GM21381 (cell line): Measurements from ENCODE around the gene SLC12A2.

Source experiments
- ATAC-seq: cut with Tn5 transposase; IDR thresholded peaks from one replicate; pipeline ENCODE4 v1.9.1; 2021; ENCODE audit warnings: mild to moderate bottlenecking, moderate library complexity; ENCODE audit not compliant: unreplicated experiment

SLC12A2 gene

GRCh38 chr5:128083033-128083810 is at the start of gene SLC12A2:
SLC12A2 (plus strand) TSS chr5:128083766; CDS start chr5:128083955, 189 bp downstream.
- peak; percentile 54 for ATAC-seq

DNA sequence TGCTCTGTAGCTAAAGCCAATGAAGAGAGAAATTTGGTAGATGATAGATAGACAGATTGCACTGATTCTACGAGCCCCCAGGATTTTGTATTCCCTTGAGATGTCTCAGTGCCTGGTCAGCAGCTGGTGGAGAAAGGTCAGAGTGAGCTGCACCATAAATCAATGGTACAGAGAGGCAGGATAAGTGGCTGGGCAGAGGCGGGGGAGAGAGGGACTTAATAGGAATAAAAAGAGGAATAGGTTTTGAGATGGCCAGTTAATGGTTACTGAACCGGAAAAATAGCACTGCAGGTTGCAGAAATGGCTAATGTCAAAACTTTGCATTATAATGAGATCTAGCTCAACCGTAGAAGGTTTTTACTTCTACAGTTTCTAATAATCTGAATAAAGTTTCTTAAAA is 47.9 kb upstream of the SLC12A2 start:
- no peak for ATAC-seq

DNA sequence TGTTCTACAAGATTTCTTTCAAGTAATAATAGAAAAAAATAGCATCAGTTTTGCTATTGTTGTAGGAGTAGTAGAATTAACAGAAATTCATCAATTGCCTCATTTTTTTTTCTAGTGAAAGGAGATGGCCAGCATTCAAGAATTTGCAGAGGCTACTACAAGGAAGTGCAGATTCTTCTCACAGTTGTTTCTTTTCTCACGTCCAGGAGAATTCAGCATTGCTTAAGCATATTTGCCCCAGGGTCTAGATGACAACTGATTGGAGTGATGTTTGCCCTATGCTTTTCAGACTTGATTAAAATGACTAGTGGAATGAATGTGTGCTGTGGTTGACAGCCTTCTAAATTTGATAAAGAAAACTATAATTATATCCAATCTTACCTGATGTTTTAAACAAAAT is 46.6 kb upstream of the SLC12A2 start:
- ATAC-seq = no peak

DNA sequence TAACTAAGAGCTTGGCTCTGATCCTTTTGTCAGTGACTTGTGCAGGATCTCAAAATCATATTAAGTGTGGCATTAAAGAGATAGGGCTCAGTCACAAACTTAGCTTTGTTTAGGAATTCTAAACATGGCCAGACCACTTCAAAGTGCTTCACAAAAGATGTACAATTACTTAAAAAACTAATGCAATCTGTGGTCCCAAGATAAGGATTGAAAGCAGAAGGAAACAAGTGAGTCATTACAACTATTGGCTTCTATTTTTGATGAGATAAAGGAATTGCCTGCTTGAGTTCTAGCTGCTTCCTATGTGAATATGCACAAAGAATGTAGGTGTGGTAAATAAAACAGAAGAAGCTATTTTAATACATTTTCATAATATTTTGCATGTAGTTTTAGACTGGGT is 44.9 kb upstream of the SLC12A2 start:
- ATAC-seq = no peak

DNA sequence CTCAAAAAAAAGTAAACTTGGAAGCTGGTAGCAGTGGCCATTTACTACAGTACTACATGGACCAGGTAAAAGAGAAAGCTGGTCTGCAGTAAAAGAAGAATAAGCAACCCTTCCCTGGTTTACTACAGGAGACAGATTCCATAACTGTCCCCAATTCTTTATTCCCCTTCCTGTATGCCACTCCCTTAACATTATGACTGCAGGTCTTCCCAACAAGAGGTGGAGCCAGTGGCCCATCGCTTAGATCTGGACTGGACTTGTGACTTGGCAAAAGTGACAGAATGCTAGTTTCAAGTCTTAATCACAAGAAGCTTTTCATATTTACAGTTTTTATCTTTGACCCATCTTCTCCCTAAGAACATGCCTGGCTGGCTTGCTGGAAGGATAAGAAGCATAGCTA is 42.6 kb upstream of the SLC12A2 start:
- ATAC-seq = no peak

GRCh38 chr5:128052780-128053179 is 30.8 kb upstream of the SLC12A2 start:
- no peak for ATAC-seq

DNA sequence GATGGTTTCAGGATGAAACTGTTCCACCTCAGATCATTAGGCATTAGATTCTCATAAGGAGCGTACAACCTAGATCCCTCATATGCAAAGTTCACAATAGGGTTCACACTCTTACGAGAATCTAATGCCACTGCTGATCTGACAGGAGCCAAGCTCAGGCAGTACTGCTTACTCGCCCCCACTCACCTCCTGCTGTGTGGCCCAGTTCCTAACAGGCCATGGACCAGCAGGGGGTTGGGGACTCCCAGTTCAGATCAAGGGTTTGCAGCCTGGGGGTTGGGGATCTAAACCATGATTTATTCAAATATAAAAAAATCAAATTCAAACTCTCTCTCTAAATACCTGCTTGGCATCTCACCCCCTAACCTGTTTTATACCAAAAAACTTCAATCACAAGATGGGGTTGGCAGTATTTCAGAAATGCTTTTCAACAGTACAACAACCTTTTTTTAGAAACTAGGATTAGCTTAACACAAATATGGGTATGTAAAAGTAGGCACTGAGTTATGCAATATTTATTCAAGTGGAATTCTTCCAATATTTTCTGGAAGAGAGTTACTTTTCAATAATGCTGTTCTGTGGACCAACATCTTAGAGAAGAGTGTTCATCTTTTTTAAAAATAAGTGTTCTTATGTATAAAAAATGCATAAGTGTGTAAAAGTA is 30.1 kb upstream of the SLC12A2 start:
- no peak for ATAC-seq

DNA sequence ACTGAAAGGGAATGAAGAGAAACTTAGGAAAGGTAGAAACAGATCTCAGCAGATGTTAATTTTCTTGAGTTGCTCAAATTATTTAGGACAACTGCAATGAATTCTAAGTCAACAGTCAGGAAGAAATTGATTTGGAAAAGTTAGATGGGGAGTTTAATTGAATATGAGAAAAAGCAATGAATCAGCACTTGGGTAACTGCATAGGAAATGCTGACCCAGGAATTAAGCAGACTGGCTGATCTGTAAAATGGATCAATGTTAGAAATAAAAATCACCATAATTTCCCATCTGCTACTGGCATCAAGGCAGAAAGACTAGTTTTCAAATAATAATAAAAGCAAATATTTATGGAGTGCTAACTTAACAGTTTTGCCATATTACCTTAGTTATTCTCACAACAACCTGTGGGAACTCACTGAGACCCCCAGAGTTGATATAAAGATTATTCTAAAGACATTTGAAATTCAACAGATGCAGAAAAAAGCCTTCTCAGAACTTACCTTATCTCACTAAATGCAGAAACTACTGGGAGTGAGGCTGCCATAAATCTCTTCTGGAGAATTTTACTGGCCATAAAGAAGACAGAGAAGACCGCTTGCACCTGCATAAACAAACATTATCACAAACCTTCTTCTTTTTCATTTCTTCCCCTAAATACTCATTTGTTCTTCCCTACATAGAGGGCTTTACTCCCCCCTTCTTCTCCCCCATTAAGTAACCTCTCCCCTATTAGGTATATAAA is 22.8 kb upstream of the SLC12A2 start:
- no peak for ATAC-seq

GRCh38 chr5:128062172-128062746 is 21.3 kb upstream of the SLC12A2 start:
- ATAC-seq = no peak

DNA sequence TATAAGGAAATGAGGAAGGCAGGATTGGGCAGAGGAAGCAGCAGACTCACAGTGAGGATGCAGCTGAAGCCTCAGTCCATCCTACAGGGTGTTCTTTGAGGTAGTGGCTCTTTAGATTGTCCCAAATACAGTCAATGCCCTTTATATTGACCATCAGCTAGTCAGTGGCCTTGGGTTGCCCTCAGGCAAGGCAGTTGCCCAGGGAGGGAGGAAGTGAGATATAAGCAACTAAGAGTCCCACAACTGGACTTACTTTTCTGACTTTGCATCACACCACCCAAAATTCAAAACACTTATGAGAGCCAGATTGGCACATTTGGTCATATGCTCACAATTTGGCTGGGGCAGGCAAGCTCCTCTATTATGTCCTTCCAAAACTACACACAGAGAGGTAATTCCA is 9.4 kb upstream of the SLC12A2 start:
- ATAC-seq = no peak

GRCh38 chr5:128074953-128075352 is 8.6 kb upstream of the SLC12A2 start:
- no peak for ATAC-seq

- ATAC-seq = no peak
Observed at GRCh38 chr5:128077526-128077925, 6.0 kb upstream of the SLC12A2 start.

DNA sequence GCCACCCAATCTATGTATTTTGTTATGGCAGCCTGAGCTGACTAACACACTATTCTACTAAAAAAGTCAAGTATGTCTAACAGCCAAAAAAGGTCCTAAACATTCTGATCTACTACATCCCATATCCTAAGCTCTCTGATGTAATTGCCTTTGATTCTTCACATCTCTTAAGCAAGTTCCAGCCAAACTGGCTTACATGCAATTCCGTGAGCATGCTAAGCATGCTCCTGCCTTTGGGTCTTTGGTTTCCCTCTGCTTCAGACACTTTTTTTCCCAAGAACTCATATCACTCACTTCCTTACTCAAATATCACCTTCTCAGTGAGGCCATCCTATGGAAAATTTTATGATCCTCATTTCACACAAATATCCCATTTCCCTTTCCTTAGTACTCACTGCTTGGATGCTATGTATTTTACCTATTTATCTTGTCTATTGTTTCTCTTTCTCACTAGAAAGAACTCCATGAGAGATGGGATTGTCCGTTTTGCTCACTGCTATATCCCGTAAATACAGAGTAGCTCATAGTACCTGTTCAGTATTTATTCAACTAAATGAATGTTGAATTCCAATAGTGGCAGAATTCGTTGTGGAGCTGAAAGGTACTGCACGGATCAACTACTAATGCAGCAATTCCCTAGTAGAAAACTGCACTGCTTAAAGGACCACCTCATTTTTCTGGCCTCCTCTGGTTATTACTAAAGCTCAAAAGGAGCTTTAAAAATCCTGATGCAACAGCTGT is 2.3 kb upstream of the SLC12A2 start:
- ATAC-seq = no peak

DNA sequence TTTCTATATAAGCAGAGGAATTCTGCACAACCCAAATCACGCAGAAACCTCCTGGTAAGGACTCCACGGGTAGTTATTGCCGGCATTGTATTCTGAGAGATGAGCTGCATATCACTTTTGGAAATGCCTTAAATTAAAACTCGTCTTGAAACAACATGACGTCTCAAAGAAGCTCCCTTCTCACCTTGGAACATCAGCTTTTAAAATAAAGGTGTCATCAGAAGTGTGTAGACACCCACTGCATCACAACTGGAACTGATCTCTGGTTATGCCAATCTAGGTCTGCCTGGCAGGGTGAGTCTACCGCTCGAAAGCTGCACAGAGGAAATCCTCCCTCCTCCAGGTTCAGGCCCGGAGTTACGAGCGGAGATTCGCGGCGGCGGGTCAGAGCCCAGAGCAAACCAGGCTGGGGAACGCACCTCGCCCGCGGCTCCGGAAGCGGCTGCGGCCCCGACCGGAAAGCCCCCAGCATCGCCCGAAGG is 974 bp upstream of the SLC12A2 start:
- peak; percentile 21 for ATAC-seq

- ATAC-seq = peak; percentile 35
Observed at GRCh38 chr5:128083811-128084227, 253 bp downstream of the SLC12A2 start.

DNA sequence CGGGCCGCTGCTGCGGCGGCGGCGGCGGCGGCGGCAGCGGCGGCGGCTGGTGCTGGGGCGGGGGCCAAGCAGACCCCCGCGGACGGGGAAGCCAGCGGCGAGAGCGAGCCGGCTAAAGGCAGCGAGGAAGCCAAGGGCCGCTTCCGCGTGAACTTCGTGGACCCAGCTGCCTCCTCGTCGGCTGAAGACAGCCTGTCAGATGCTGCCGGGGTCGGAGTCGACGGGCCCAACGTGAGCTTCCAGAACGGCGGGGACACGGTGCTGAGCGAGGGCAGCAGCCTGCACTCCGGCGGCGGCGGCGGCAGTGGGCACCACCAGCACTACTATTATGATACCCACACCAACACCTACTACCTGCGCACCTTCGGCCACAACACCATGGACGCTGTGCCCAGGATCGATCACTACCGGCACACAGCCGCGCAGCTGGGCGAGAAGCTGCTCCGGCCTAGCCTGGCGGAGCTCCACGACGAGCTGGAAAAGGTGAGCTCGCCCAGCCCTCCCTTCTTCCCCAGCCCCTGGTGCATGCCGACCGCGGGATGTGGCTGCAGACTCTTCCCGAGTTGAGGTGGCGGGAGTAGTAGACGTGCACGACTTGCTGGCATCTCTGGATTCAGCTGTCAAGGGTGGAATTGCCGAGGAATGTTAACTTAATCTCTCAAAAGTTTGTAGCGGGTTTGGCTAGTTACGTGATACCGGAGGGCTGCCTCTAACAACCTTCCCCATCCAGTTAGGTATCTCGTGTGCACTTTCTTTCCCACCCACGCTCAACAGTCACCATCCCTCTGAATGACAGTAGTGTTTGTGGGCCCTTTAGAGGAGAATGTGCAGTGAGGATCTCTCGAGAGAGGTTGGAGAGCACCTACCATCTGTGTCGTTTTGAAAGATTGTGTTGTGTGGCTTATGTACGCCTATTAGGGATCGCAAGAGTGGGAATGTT is 932 bp downstream of the SLC12A2 start:
- peak; percentile 10 for ATAC-seq

DNA sequence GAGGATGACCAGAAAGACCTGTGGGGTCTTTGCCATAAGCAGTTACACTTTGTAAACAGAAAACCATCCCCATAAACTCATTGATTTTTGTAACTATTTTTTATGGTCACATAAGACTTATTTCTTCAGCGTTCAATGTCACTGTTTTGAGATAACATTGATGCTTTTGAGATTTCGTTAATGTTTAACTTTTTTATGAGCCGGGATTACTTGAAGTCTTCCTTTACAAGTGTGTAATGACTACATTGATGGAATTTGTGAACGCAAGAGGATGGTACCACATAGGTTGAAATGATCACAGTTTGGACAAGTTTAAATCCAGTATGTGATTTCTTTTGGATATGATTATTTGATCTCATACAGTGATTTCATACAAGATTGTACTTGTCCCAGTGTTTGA is 1.8 kb downstream of the SLC12A2 start:
- ATAC-seq = no peak

DNA sequence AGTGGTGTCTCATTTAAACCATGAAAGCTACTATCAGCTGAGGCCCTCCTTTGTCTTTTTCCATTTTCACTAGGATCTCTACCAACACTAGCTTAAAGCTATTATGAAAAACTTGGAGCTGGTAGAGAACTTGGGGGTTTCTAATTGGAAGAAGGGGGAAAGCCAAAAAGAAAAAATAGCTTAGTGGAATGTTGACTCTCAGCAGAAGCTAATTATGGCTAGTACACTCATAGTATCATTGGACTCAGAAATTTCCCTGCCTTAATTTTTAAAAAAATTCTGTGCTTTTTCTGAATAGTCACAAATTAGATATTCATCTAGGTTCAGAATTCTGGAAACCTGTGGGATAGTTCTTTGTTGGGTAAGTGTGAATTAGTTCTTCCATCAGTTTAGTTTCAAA is 8.0 kb downstream of the SLC12A2 start:
- no peak for ATAC-seq

DNA sequence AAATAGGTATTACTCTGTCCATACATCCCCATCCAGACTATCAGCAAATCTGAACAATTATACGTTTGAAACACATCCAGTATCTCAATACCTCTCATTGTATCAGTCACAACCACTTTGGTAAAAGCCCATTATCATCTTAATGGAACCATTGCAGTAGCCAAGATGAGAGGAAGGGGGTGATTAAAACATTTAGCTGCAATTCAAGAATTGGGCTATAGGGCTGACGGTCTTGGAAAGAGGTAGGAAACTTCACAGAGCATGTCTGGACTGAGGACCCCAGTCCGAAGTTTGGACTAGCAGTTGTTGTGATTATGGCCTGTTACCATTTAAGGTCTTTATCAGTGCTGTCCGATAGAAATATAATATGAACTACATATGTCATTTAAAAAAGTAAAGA is 8.6 kb downstream of the SLC12A2 start:
- ATAC-seq = no peak

DNA sequence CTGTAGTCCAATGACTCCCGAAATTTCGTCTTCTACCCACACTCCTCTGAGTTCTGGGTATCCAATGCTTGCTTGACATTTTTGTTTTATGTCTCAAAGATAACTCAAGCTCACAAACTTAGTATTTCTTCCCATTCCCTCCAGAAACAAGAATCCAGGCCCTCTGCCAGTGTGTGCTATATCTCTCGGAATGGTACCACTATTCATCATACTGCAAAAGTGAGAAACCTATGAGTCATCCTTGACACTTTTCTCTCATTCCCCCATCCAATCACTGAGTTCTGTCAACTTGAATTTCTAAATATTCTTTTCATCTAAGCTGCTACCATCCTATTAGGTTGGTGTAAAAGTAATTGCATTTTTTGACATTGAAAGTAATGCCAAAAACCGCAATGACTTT is 9.8 kb downstream of the SLC12A2 start:
- ATAC-seq = no peak
